H1 (cell line): ENCODE results near the gene DNASE1. TPM values are rescaled to one million over a fixed set of nuclear protein-coding genes. Genes with fewer than 3 reads are reported as not detected.

Source experiments
- CHD7 ChIP-seq: fragments of 300-600 bp; sonication (generic); IDR thresholded peaks from 2 replicates; pipeline ENCODE4 v1.7.1; 2012; ENCODE audit warnings: low read length, moderate library complexity, mild to moderate bottlenecking, inconsistent platforms; ENCODE audit not compliant: insufficient replicate concordance
- CTBP2 ChIP-seq: IDR thresholded peaks from 2 replicates; pipeline ENCODE4 v1.7.0; 2011; ENCODE audit warnings: borderline replicate concordance, mild to moderate bottlenecking, moderate library complexity, mixed read lengths, low read length; ENCODE audit not compliant: insufficient read depth, insufficient read length
- EZH2 ChIP-seq: fragments of 200-600 bp; sonication (generic); IDR thresholded peaks from 2 replicates; pipeline ENCODE4 v1.7.1; 2012; ENCODE audit warnings: low read depth, mild to moderate bottlenecking, moderate library complexity, low read length, inconsistent platforms; ENCODE audit not compliant: severe bottlenecking
- FOSL1 ChIP-seq: IDR thresholded peaks from 2 replicates; pipeline ENCODE4 v1.6.1; 2011; ENCODE audit warnings: mild to moderate bottlenecking, low read depth, low read length, moderate library complexity; ENCODE audit not compliant: insufficient read depth
- KDM1A ChIP-seq: fragments of 200-600, 300-600 bp; sonication (generic); IDR thresholded peaks from 2 replicates; pipeline ENCODE4 v1.7.1; 2016; ENCODE audit warnings: mild to moderate bottlenecking, low read length, borderline replicate concordance
- POLR2A ChIP-seq, 2 experiments: IDR thresholded peaks; 1 replicate in 1 of 2; 2 replicates in 1 of 2; pipeline ENCODE4 v1.6.1; 2011; ENCODE audit warnings: low read depth in 2 of 2, low read length in 2 of 2, mild to moderate bottlenecking in 2 of 2; ENCODE audit errors: control extremely low read depth in 1 of 2
- SIN3A ChIP-seq, 2 experiments: IDR thresholded peaks in 1 of 2; conservative IDR thresholded peaks in 1 of 2; 2 replicates each; pipeline ENCODE4 v1.6.1; 2011 to 2012; ENCODE audit warnings: low read length in 2 of 2, improper control_type of control experiment in 1 of 2, low read depth in 1 of 2, mild to moderate bottlenecking in 1 of 2
- polyA plus RNA-seq, 7 experiments: library from polyadenylated mRNA; depleted of rRNA in 3 of 7; stranded (reverse) in 5 of 7; unstranded in 2 of 7; fragments of >200 nt in 5 of 7; fragments of 200-250 nt in 2 of 7; gene quantifications; 1 replicate in 5 of 7; 2 replicates in 1 of 7; 4 replicates in 1 of 7; pipeline versions ENCODE4 v1.2.1 to v1.2.3, GENCODE V29; 2011 to 2013; ENCODE audit warnings: missing spikeins in 2 of 7, mixed read lengths in 2 of 7
- total RNA-seq: library from RNA; stranded (reverse); fragmentation: NEBNext Ultra II Directional; extraction: Animal tissue kit (Norgen Biotek cat#: 25700); gene quantifications from 2 replicates; pipeline ENCODE4 v1.2.1, GENCODE V29; 2021

DNASE1 gene
- total and polyA plus RNA-seq, 2 of the 8 experiments (the other 6 are each of a cell fraction or from before 2014, with no cell fraction given): 11.5 to 16.7 TPM

GRCh38 chr16:3625331-3625730 lies 29.2 kb upstream of the DNASE1 start (continued):
- TF ChIP-seq CHD7 (no peak), EZH2 (no peak), KDM1A (no peak), CTBP2 (no peak), SIN3A (conservative IDR thresholded peaks at IDR 0.05 in 1 of 2, IDR thresholded peaks at IDR 0.05 in 1 of 2; ENCODE audit: low read depth in 1 of 2, low read length in 2 of 2) (no peak), POLR2A (IDR thresholded peaks at IDR 0.05; ENCODE audit: control extremely low read depth in 1 of 2, low read depth in 2 of 2, low read length in 2 of 2) (no peak), FOSL1 (no peak)
